ENCODE results near the gene SLC37A1.

The SLC37A1 gene

DNA sequence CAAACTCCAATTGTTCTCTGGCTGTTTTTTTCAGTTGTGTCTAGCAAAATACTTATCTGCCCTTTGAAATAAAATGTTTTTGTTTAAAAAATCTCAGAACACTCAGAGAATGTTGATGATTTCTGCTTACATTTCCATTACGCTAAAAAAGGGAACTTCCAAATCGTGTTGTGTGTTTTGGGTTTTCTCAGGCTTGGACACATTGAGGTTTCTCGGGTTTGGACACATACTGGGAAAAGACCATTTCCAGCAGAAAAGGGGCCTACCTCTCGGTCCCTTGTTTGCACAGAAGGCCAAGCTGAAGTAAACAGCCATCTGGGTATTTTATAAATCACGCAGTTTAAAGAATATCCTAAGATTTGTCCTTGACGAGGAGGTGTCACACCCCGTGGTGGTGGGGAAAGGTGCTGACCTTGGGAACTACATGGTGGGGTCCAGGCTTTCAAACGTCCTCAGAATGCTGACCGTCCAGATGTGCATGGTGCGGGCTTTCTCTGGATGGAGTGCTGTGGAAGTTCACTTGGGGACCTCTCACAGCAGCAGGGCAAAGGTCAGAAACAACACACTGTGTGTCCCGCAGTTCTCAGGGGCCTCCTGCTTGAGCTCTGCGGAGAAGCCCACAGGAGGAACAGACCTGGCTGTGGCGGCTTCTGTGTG lies 67.8 kb downstream of the SLC37A1 start:
- TF ChIP-seq, protein P1, sequence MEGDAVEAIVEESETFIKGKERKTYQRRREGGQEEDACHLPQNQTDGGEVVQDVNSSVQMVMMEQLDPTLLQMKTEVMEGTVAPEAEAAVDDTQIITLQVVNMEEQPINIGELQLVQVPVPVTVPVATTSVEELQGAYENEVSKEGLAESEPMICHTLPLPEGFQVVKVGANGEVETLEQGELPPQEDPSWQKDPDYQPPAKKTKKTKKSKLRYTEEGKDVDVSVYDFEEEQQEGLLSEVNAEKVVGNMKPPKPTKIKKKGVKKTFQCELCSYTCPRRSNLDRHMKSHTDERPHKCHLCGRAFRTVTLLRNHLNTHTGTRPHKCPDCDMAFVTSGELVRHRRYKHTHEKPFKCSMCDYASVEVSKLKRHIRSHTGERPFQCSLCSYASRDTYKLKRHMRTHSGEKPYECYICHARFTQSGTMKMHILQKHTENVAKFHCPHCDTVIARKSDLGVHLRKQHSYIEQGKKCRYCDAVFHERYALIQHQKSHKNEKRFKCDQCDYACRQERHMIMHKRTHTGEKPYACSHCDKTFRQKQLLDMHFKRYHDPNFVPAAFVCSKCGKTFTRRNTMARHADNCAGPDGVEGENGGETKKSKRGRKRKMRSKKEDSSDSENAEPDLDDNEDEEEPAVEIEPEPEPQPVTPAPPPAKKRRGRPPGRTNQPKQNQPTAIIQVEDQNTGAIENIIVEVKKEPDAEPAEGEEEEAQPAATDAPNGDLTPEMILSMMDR (IDR thresholded peaks at IDR 0.05; ENCODE audit: low read length, missing control alignments): no peak
- no peak overlapping the region for H3K4me3 ChIP-seq (replicated peaks; ENCODE audit: low read depth, low read length)
- DNase-seq (ENCODE audit: low read depth): no peak

DNA sequence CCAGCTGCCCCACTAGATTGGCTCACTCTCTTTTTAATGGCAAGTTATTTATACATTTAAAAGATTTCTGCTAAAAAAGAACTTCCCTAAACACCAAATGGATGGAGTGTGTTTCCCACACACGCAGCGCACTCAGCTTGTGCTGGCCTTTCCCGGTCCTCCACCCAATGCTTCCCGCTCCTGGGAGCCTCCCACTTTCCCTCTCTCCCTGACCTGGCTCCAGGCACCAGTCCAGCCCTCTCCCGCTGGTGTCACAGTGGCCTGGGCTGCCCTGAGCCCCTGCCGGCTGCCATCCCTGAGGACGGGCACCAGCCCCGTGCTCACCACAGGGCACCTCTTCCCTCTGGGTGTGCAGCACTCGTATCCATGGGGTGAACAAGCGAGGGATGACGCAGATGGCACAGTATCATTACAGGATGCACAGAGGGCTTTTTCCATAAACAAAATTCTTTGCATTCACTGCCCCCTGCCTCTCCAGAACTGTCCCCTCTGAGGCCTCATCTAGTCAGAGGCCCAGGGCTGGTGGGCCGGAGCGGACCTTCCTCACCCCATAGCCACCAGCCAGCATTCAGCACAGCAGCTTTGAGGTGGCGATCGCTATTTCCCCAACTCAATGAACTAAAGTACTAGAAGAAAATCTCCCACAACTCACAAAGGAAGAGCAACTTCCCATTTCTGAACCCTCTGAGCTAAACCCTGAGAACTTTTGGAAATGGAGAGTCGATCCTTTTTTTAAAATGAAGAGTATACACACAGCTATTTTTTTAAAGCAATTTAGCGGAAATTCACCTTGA lies 68.5 kb downstream of the SLC37A1 start:
- DNase-seq (ENCODE audit: low read depth): no peak
- TF ChIP-seq, protein P1 (IDR thresholded peaks at IDR 0.05; ENCODE audit: low read length, missing control alignments): no peak
- no peak overlapping the region for H3K4me3 ChIP-seq (replicated peaks; ENCODE audit: low read depth, low read length)

DNA sequence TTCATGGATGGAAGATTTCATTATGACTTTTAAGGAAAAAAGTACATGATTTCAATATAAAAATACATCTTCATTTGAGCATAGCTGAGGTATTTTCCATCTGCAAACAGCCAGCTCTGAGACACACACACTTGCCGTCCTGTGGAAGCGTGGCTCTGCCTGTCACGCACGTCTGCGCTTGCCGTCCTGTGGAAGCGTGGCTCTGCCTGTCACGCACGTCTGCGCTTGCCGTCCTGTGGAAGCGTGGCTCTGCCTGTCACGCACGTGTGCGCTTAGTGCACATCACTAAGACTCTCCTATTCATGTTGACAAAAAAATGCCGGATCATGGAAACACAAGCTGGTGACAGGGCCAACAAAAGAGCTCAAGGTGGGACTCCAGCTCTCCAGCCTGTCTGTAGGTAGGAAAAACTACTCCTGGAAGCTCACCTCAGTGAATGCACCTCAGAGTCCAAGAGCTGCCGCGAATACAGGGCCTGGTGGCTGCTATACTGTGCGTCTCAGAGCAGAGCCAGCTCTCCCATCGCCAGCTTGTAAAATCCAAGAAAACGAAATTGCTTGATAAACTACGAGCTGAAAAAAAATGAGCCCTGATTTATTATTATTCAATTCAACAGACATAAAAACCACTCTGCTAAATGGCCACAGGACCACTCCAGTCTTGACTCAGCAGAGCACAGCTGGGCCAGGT lies 69.3 kb downstream of the SLC37A1 start:
- no peak overlapping the region for H3K4me3 ChIP-seq (replicated peaks; ENCODE audit: low read depth, low read length)
- TF ChIP-seq, protein P1 (IDR thresholded peaks at IDR 0.05; ENCODE audit: low read length, missing control alignments): no peak
- no peak for DNase-seq (ENCODE audit: low read depth)

DNA sequence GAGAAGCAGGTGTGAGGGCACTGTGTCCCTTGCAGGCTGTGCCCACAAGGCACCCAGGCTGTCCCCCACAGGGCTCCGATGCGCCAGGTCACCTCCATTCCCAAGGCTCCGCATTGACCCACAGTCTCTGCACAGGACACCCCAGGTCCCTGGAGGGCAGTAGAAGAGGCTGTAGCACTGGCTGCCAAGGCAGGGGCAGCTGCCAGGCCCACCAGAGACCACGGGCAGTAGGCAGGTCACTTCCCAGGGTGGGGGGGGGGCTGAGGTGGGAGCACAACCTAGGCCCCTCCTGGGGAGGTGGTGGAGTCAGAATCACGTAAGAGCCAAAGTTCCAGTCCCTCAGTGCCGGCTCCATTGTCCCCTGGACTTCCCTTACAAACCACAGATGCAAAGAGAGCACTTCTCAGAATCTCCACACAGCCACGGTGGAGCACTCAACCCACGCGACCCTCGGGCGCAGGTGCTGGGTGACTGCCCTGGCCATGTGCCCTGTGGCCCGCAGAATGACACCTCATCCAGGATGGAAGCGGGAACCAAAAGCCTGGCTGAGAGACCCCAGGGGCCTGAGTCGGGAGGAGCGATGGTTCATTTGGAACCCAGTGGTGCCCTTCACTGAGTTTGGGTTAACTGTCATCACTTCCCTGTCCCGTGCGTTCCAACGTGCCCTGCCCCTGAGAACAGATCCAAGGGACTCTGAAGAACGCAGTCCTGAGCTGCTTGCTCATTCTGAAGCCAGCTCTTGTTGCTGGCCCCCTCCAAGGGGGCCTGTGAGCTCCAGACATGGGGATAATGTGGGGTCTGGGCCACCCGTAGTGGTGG lies 70.0 kb downstream of the SLC37A1 start:
- H3K4me3 ChIP-seq (replicated peaks; ENCODE audit: low read depth, low read length): no peak overlapping the region
- TF ChIP-seq, protein P1 (IDR thresholded peaks at IDR 0.05; ENCODE audit: low read length, missing control alignments): no peak
- no peak for DNase-seq (ENCODE audit: low read depth)

DNA sequence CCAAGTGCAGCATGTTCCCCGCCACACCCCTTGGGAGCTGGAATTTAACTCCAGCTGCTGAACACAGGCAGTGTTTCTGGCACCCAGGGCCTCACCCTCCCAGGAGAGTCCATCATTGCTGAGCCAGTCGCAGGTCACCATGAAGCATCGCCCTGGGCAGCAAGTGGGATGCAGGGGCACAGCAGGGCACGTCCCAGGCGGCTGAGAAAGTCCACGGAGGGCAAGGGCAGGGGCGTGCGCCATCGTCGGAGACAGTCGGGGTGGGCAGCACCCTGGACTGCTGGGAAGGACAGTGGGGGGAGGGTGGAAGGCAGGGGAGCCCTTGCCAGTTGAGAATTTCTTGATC lies 70.6 kb downstream of the SLC37A1 start:
- no peak overlapping the region for H3K4me3 ChIP-seq (replicated peaks; ENCODE audit: low read depth, low read length)
- TF ChIP-seq, protein P1 (IDR thresholded peaks at IDR 0.05; ENCODE audit: low read length, missing control alignments): no peak
- no peak for DNase-seq (ENCODE audit: low read depth)

DNA sequence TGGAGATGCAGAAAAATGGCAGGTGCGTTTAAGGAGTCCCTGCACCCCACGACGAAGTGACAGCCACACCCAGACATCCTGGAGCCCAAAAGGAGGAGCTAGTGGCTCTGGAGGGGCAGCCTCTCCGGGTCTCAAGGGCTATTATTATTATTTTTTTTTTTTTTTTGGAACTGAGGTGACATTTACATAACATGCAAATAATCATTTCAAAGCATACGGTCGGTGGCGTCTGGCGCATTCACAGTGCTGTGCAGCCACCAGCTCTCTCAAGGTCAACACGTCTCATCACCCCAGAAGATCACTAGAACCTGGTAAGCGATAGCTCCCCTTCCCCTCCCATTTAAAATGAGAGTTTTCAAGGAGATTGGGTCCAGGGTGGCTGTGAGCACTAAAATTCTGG lies 72.2 kb downstream of the SLC37A1 start:
- DNase-seq (ENCODE audit: low read depth): no peak
- no peak overlapping the region for H3K4me3 ChIP-seq (replicated peaks; ENCODE audit: low read depth, low read length)
- TF ChIP-seq, protein P1 (IDR thresholded peaks at IDR 0.05; ENCODE audit: low read length, missing control alignments): no peak

All from fibroblast of pulmonary artery (primary cell).